HG03103 (cell line): ENCODE measurements around the gene POLR3E.
"Not testable (repeated sequence)": the region's sequence is repeated elsewhere in the genome, so short reads cannot be mapped to it uniquely, and the experiment has no call there.

ENCODE experiments used
- ATAC-seq: cut with Tn5 transposase; IDR thresholded peaks from one replicate; pipeline ENCODE4 v1.9.1; 2021; ENCODE audit warnings: low read depth; ENCODE audit not compliant: unreplicated experiment

The POLR3E gene

GRCh38 chr16:22291020-22291419 is 6.2 kb upstream of the POLR3E start:
- no peak for ATAC-seq

- ATAC-seq: no peak
Observed at GRCh38 chr16:22291860-22292318, 5.3 kb upstream of the POLR3E start.

GRCh38 chr16:22292320-22292719 is 4.9 kb upstream of the POLR3E start:
- ATAC-seq: no peak

GRCh38 chr16:22293137-22294106 is 3.8 kb upstream of the POLR3E start:
- no peak for ATAC-seq

GRCh38 chr16:22296225-22297113 is 740 bp upstream of the POLR3E start:
- ATAC-seq: no peak

DNA sequence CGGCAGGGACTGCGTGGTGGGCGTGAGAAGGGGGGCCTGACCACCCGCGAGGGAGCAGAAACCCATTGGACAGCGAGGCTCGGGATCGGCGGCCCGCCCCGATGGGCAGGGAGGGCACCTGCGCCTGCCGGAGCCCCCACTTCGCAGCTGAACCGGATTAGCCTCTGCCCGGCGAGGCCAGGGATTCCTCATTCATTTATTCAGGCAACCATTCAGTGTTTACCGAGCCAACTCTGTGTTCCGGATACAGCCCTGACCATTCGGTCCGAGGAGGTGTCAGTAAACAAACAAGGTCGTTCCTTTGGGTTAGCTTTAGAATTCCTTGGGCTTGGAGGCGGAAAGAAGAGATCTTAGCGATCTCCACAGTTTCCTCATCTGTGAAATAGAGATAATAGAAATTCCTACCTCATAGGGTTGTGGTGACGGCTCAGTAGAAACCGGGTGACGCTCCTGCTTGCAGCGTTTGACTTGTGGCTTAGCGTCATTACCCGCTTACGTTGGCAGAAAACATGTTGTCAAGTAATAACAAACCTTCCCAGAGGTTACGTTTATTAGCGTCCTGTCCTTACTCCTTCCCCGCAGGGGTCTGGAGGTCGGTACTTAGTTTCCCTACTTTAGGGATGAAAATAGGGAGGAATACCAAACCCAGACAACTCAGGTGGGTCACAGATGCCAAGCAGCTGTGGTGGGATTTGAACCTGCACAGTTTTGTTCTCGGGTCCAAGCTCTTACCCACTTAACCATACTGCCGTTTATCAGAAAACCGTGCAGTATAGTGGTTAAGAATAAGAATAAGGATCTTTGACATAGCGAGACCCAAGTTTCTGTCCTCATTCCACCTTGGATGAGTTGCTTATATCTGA is 893 bp downstream of the POLR3E start:
- peak; percentile 31 for ATAC-seq

- ATAC-seq: no peak
Observed at GRCh38 chr16:22299036-22299435, 1.8 kb downstream of the POLR3E start.

DNA sequence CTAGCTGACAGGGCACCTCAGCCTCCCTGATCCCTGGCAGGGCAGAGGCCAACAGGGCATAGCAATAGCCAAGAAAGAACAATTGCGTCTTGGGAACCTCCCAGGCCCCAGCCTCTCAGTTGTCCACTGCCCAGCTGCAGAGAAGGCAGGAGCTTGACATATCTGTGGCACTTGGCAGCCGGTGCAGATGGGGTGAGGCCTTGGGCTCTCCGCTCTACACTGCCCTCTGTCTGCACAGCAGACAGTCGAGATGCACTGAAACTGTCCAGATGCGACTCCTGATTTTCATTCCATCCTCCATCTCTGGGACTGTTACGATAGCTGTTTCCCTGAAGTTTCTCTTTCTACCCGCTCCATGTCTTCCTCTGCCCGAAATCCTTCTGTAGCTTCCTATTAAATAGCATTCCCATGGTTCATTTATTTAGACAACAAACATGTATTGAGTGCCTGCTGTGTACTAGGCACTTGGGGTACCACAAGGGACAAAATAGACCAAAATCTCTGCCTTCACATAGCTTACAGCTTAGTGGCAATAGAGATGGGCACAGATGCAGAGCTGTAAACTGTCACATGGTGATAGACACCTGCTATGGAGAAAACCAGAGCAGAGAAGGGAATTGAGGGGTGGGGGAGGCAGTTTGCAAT is 3.3 kb downstream of the POLR3E start:
- no peak for ATAC-seq

- not testable (repeated sequence) for ATAC-seq
Observed at GRCh38 chr16:22301423-22301822, 4.2 kb downstream of the POLR3E start.

GRCh38 chr16:22302776-22303363 is 5.7 kb downstream of the POLR3E start:
- ATAC-seq: no peak

GRCh38 chr16:22304411-22304810 is 7.2 kb downstream of the POLR3E start:
- no peak for ATAC-seq

DNA sequence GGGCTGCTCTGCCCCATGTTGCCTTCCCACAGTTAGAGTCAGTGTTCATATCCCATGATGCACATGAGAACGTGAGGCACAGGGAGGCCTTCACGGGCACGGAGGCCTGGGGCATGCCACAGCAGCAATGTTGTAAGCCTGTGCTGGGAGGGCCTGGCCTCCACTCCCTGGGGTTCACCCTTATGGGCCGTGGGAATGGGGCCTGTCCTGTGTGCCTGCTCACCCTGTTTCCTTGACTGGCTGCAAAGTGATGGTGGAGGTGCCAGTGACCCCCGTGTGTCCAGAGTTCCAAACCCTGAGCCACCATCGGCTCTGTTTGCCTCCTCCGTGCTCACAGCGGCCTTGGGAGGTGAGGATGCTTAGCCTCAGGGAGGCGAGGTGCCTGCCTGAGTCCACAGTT is 9.6 kb downstream of the POLR3E start:
- no peak for ATAC-seq

GRCh38 chr16:22307838-22308237 is 10.6 kb downstream of the POLR3E start:
- ATAC-seq: no peak

GRCh38 chr16:22308824-22309520 is 11.8 kb downstream of the POLR3E start:
- no peak for ATAC-seq

DNA sequence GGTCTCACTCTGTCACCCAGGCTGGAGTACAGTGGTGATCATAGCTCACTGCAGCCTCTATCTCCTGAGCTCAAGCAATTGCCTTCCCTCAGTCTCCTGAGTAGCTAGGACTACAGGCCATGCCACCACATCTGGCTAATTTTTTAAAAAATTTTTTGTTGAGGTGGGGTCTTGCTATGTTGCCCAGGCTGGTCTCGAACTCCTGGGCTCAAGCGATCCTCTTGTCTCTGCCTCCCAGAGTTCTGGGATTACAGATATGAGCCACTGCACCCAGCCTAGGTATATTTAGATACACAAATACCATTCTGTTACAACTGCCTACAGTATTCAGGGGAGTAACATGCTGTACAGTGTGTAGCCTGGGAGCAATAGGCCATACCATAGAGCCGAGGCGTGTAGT is 14.3 kb downstream of the POLR3E start:
- no peak for ATAC-seq

GRCh38 chr16:22312897-22313781 is 15.9 kb downstream of the POLR3E start:
- ATAC-seq: no peak

- ATAC-seq: no peak
Observed at GRCh38 chr16:22313876-22314470, 16.8 kb downstream of the POLR3E start.
